Amniotic epithelial cell (primary cell): ENCODE results near the gene ZCWPW1.

Experiments used
- DNase-seq: peaks from one replicate; pipeline ENCODE4 v3.0.0-alpha.2; 2010; ENCODE audit warnings: low read depth

The ZCWPW1 gene, protein sequence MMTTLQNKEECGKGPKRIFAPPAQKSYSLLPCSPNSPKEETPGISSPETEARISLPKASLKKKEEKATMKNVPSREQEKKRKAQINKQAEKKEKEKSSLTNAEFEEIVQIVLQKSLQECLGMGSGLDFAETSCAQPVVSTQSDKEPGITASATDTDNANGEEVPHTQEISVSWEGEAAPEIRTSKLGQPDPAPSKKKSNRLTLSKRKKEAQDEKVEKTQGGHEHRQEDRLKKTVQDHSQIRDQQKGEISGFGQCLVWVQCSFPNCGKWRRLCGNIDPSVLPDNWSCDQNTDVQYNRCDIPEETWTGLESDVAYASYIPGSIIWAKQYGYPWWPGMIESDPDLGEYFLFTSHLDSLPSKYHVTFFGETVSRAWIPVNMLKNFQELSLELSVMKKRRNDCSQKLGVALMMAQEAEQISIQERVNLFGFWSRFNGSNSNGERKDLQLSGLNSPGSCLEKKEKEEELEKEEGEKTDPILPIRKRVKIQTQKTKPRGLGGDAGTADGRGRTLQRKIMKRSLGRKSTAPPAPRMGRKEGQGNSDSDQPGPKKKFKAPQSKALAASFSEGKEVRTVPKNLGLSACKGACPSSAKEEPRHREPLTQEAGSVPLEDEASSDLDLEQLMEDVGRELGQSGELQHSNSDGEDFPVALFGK

DNA sequence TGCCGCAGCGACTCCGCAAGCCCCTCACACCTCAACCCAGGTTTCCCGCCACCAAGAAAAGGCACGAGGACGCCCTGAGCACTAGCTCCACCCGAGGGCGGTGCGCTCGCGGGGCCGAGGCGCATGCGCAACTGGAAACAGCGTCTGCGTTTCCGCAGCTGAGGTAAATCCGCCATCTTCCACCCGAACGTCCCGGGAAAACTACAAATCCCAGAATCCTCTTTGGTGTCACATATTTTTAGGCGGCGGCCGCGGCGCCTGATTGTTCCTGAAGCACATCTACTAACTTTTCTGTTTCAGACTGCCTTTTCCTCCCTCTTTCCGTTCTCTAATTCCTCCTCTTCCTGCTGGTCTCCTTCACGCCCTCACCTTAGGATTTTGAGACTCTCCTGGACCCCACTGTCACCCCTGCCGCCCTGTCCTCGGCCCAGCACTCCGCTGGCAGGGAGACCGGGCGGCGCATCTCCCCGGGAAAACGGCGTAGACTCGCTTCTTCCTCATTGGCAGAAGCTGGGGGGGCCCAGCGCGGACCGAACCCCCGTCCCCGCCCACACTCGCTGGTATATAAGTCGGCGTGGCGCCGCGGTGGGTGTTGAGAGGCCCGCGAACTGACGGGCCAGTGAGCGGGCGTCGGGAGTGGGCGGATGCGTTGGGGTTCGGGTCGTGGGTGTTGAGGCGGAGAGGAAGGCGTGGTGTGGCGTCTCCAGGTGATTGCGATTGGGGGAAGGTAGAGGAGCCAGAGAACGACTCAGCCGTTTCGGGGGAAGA lies at the start of gene ZCWPW1:
Gene ZCWPW1 (minus strand): TSS at position 505 of the 768 bp plus-strand sequence. CDS start 8,054 bp downstream, outside the sequence.
- DNase-seq: peak; percentile 96

DNA sequence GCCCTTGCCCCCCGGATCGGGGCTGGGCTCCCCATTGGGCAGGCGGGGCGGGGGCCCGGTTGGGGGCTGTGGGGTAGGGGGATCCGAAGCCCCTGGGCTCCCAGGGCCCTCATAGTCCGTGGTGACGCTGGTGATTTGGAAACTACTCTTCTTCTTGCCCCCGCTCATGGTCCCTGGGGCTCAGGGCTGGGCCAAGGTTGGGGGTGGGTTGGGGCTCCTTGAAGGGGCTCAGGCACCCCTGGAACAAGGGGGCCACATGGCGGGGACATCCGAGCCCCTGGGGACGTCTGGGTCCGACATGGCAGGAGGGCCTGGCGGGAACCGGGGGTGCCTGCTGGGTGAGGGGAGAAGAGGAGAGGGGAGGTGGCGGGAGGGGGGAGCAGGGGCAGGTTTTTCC lies 49.4 kb upstream of the ZCWPW1 start:
- no peak for DNase-seq

DNA sequence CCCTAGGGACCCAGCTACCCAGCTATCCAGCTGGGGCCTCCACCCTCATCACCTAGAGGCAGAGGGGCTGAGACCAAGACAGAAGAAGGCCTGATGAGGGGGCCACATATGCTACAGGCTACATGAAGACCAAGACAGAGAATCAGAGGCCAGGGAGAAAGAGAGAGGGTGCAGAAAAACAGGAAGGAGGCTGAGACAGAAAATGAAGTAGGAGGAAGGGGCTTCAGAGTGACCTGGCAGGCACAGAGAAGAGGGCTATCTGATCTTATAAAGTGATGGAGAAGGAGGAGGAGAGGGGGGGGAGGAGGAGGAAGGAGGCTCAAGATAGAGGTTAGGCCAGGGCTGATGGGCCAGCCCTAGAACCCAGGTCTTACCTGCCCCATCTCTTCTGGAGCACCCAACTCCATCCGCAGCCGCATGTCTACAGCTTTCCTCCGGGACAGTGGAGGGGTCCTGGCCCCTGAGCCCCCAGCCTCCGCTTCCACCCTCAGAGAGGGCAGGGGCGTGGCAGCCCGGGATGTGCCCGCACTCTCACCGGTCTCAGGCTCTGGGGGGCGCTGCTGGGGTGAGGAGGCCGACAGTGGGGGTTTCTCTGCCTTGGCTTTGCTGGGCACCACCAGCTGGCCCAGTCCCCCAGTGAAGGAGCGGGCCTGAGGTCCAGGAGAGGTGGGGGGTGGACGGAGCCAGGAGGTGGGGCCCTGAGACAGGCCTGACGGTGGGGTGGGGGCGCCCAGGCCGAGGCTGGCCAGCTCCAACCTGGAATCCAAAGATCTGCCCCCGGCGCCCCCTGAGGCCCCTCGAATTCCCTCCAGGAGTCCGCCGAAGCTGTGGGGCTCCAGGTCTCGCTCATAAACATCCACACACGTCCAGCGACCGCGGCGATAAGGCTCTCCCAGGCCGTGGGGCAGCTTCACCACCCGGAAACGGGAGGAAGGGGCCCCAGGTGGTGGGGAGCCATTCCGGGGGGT lies 48.7 kb upstream of the ZCWPW1 start:
- DNase-seq: no peak

DNA sequence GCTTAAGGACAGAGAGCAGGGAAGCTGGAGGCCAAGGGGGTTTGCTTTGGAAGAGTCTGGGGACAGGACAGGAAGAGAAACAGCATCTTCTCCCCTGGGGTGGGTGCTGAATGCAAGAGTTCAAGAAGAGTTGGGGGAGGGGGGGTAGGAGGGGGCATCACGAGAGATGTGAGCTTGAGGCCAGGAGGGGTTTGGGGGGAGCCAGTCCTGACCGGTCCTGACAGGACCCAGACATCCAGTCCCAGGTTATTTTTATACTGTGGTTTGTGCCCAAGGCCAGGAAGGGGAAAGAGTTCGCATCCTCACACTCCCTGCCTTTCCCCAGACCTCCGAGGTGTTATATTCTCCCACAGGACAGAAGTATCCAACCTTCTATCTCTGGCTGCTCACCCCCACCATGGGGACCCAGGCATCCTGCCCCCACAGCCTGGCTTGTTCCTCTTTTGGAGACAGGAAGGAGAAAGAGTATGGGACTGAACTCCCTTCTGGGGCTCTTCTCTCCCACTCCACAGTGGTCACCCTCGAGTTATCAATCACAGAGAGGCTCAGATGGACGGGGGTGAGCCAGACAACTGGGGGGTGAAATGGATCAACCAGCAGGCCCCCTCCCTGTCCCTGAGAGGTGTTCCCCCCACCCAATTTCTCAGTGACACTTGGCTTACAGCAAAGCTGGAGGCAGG lies 47.7 kb upstream of the ZCWPW1 start:
- DNase-seq: no peak

DNA sequence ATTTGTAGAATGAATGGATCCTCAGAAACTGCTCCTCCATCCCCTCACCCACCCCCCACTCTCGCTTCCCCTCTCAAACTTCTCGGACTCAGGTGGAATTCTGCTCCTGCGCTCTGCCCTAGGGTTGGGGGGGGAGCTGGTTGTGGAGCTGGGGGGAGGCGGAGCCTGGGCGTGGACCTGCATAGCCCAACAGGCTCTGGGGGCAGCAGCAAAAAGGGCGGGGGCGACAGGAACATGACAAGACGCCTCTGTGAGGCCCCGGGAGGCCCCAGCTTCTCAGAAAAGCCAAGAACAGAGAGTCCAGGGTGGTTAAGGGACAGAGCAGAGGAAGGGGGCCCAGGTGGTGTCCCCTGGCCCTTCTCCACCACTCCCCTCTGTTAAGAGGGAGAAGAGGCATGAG lies 47.0 kb upstream of the ZCWPW1 start:
- DNase-seq: no peak

DNA sequence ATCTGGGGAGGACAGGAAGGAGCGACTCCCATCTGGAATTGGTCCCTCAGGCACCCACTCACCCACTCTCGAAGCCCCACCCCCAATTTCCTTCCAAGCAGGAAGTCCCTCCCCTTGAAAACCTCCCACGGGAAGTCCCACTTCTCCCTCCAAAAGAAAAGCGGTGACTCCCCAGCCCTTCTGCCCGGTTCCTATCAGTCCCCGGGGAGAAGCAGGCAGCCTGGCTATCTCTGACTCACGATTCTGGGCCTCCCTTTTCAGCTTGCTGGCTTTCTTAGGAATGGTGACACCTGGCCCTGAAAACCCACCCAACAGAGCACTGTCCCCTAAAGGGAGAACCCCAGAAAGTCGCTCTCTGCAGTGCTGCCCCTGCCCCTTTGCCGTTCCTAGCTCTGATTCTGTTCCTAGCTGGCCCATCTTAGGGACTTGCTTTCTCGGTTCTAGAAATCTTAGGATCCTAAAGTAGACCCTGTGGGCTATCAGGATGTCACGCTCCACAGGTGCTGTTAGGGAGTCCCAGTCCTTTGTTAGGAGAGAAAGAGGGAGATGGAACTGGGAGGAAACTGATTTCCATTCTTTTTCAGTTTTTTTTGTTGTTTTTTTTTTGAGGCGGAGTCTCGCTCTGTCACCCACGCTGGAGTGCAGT lies 44.5 kb upstream of the ZCWPW1 start:
- DNase-seq: peak; percentile 52

DNA sequence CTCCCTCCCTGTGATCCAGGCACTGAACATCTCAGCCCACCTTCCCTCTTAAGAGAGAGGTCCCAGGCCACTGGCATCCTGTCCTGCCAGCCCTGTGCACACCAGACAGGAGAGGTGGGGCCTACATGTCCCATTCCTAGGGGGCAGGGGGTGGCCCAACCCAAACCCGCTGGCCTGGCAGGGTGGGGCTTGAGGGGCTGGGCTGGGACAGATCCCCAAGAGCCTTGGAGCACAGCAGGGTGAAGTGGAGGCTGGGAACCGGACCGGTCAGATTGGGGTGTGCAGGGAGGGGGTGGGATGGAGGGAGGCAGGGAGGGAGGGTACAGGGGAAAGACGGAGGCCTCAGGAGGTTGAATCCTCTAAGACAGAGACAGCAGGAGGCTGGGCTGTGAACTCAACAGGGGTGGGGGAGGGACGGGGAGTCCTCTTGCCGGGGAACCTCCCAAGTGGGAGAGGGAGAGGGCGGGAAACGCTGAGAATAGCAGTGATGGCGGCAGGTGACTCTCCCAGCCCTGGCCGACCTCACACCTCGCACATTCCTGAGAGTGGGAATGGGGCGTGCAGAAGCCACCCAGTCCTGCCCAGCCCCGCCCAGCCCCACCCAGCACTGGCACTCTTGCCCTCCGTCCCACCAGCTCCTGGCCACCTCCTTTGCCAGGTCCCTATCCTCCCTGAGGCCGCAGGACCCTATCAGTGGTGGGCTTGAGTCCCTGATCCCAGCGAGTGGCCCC lies 43.8 kb upstream of the ZCWPW1 start:
- DNase-seq: no peak

DNA sequence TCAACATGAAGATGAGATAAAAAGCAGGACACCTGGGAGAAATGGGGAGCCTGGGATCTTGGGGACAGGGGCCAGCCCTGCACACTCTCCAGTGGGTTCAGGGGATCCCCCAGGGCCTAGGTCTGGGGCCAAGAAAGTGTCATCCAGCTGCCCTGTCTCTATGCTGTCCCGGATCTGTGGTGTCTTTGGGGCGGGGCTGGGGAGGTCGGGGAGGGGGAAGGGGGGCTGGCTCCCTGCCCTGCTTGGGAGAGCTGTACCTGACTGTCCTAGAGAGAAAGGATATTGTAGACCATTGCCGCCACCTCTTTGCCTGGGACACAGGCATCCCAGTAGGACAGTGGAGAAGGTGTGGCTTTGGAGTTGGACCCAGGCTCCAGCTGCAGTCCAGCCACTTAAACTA lies 42.5 kb upstream of the ZCWPW1 start:
- DNase-seq: no peak

DNA sequence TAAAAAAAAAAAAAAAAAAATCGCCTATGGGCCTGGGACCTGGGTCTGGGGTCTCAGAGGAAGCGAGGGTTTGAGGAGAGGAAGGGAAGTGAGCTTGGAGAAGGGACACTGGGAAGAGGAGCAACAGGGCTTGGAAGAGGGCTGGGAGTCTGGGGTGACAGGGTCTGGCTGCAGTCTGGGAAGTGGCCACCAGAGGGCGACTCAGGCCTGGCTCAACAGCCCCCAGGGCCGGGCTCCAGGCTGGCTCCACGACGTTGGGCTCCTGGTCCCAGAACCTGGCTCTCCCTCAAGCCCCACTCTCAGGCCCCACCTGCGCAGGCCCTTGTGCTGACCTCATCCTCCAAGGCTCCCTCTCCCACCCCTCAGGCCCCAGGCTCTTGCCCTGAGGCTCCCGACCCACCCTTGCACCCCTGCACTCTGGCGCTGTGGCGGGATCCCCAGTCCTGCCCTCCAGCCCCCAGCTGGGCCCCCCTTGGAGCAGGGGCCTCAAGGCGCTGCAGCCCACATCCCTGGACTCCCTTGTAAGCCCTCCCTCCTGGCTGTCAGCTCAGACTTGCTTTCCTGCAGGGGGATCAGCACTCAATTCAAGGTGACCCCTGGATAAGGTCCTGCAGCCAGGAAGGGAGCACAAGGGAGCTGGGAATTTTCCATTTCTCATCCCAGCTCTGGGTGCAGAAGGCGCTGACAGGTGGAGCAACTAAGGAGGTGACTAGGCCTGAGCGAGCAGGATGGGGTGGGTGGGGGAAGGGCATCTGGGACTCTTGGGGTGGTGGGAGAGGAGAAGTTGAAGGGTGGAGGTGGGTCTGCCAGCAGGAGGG lies 40.9 kb upstream of the ZCWPW1 start:
- DNase-seq: peak; percentile 52

DNA sequence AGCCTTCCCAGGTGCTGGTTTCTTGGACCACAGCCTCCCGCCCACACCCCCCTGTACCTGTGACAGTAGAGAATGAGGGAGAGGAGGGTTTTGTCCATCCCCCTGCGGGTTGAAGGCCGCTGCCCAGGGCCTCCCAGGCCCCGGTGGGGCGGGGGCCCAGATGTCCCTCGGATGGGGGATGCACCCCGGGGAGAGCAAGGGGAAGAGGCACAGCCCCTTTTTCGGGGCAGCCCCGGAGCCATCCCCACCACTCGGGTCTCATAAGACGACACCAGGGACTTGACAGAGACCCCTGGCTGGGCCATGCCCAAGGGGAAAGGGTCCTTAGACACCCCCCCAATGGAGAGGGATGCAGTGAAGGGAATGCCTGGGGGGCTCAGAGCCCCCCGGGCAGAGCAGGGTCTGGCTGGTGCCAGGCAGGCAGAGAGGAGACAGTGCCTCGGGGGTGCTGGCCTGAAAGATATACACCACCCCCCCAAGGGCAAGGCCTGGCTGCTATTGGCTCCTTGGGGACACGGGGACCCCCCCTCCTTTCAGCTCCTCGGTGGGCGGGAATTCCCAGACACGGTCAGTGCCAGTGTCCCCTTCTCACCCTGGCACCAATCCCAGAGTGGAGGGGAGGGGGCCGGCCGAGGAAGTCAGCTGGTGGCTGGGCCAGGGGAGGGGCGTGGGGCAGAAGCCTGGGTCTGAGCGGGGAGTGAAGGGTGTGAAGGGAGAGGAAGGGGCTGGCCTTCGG lies 39.3 kb upstream of the ZCWPW1 start:
- no peak for DNase-seq

DNA sequence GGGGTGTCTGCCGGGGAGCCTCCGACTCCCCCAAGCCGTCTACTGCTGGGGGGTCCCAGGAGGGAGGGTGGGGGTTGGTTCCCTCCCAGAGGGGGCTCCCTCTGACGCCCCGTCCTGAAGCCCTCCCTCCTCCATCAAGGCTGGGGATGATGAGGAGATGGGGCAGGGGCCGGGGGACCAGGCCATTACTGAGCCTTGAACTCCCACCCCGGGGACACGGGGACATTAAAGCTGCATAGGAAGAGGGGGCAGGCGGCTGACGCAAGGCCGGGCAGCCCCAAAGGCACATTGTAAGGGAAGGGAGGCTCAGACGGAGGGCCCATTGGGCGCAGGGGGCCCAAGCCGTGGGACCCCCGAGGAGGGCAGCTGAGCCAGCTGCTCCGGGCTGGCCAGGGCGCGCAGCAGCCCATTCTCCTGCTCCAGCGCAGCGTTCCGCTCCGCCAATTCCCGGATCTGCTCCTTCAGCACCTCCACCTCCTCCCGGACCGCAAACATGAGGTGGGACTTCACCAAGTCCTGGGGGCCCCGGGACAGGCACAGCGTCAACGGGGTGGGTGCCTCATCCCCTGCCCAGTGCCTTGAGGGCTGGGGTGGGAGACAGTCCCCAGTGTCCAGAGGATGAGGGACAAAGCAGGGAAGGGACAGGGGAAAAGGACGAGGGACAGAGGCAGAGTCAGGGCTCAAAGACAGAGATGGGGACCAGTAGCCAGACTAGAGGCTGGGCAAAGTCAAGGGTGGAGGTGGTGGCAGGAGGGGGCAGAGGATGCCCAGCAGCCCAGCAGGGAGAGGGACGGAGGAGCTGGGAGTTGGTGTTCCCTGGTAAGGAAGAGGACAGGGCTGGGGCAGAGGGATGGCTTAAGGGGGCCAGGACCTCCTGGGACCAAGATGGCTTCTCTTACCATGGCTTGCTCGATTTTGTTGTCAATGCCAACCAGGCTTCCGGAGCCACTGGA lies 38.4 kb upstream of the ZCWPW1 start:
- no peak for DNase-seq

DNA sequence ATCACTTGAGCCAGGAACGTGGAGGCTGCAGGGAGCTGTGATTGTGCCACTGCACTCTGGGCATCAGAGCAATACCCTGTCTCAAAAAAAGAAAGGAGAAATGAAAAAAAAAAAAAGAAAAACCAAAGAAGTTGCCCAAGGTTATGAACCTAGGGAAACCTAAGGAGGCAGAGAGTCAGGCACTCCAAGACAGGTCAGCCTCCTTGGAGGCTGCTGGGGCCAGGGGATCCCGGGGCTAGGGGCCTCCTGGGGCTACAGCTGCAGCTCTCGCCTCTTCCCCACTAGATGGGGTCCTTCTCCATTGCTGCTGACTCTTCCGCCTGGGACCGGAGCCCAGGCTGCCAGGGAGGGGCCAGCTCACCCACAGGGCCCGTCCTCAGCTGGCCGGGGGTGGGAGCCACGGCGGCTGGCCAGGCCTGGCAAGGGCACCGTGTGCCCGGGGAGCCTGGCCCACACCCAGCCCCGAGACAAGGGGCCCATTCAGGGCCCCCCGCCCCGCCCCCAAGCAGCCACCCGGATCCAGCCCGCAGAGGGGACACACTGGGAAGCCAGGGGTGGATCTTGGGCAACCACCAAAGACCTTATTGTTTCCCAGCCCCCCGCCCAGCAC lies 37.3 kb upstream of the ZCWPW1 start:
- DNase-seq: peak; percentile 70

DNA sequence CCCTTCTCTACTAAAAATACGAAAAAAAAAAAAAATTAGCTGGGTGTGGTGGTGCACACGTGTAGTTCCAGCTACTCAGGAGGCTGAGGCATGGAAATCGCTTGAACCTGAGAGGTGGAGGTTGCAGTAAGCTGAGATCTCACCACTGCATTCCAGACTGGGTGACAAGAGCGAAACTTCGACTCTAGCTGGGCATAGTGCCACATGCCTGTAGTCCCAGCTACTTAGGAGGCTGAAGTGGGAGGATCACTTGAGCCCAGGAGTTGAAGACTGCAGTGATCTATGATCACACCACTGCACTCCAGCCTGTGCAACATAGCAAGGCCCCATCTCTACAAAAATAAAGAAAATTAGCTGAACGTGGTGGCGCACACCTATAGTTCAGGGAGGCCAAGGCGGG lies 36.8 kb upstream of the ZCWPW1 start:
- DNase-seq: no peak

DNA sequence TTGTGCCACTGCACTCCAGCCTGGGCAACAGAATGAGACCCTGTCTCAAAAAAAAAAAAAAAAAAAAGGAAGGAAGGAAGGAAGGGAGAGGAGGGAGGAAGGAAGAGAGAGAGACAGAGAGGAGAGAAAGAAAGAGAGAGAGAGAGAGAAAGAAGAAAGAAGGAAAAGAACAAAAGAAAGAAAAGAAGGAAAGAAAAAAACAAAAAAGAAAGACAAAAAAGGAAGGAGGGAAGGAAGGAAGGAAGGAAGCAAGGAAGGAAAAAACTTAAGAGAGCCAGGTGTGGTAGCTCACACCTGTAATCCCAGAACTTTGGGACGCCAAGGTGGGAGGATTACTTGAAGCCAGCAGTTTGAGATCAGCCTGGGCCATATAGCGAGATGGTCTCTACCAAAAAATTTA lies 36.3 kb upstream of the ZCWPW1 start:
- DNase-seq: no peak

DNA sequence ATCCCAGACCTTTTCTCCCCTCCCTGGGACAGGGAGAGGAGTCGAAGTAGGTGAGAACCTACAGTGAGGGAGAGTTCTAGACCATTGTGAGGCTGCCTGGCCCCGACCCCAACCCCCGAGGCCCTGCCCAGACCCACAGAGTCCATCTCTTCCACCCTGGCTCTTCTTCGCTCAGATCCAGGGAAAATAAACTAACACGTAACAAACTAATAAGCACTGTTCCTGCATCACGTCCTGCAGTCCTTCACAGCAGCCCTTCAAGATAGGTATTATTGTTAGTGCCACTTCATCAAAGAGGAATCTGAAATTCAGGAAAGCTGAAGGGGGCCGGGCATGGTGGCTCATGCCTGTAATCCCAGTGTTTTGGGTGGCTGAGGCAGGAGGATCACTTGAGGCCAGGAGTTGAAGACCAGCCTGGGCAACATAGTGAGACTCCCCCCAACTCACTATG lies 35.7 kb upstream of the ZCWPW1 start, which contains the start of gene SPACDR:
Gene SPACDR (minus strand): TSS at position 51 of the 451 bp plus-strand sequence. CDS start 235 bp downstream, outside the sequence.
- DNase-seq: no peak

DNA sequence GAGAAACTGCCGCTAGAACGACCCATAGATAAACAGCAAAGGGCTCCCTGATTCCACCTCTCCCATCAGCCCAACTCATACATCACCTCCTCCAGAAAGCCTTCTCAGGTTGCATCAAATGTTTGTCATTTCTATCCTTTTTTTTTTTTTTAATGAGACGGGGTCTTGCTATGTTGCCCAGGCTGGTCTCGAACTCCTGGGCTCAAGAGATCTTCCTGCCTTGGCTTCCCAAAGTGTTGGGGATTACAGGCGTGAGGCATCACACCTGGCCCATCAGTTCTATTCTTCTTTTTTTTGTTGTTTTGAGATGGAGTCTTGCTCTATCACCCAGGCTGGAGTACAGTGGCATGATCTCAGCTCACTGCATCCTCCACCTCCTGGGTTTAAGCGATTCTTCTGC lies 28.5 kb upstream of the ZCWPW1 start:
- DNase-seq: no peak
